ENCODE results near the gene KIF3B. TPM values are rescaled to one million over a fixed set of nuclear protein-coding genes. Genes with fewer than 3 reads are reported as not detected.
"Not testable (repeated sequence)": the region's sequence is repeated elsewhere in the genome, so short reads cannot be mapped to it uniquely, and the experiment has no call there.

Gene KIF3B
- total RNA-seq, 1 experiment from 2014 or later: 20.0 TPM

DNA sequence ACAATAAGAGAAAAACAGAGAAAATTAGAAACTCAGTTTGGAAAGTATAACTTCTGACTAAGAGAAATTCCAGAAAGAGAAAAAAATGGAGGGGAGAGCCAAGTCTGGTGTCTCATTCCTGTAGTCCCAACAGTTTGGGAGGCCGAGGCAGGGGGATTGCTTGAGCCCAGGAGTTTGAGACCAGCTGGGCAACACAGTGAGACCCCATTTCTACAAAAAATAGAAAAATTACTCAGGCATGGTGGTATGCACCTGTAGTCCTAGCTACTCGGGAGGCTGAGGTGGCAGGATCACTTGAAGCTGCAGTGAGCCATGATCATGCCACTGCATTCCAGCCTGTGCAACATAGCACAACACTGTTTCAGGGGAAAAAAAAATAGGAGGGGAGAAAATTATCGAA lies 3.1 kb upstream of the KIF3B start:
- intact Hi-C loops (cut with micrococcal nuclease): no loop called here
- Histone ChIP-seq H3K4me3 (ENCODE audit: low read length) (no peak overlapping the region), H3K9ac (ENCODE audit: low read length) (no peak overlapping the region), H3F3A (ENCODE audit: low read length, unreplicated experiment) (no peaks in the 10 kb centered on the region), H3K36me3 (ENCODE audit: low read depth, low read length) (no peaks in the 10 kb centered on the region), H3K9me3 (ENCODE audit: low read length) (no peaks in the 10 kb centered on the region), H3K9me2 (replicated peaks; ENCODE audit: low read length) (no peaks in the 10 kb centered on the region), H3K27ac (ENCODE audit: low read length) (no peak overlapping the region), H3K4me1 (ENCODE audit: insufficient read depth, low read length) (peaks cover 9% of the 10 kb centered on the region), H3K27me3 (ENCODE audit: low read length) (no peaks in the 10 kb centered on the region), H3K4me2 (ENCODE audit: low read length) (no peak overlapping the region), H4K20me1 (ENCODE audit: low read length) (no peaks in the 10 kb centered on the region), H2AFZ (ENCODE audit: low read length) (no peak overlapping the region), H3K79me2 (ENCODE audit: low read length) (peaks cover 16% of the 10 kb centered on the region)
- TF ChIP-seq EZH2phosphoT487 (IDR thresholded peaks at IDR 0.05; ENCODE audit: borderline replicate concordance, low read length): no peak
- no peak for TF ChIP-seq EZH2 (IDR thresholded peaks at IDR 0.05; ENCODE audit: low read length, unreplicated experiment)
- TF ChIP-seq, protein P1, sequence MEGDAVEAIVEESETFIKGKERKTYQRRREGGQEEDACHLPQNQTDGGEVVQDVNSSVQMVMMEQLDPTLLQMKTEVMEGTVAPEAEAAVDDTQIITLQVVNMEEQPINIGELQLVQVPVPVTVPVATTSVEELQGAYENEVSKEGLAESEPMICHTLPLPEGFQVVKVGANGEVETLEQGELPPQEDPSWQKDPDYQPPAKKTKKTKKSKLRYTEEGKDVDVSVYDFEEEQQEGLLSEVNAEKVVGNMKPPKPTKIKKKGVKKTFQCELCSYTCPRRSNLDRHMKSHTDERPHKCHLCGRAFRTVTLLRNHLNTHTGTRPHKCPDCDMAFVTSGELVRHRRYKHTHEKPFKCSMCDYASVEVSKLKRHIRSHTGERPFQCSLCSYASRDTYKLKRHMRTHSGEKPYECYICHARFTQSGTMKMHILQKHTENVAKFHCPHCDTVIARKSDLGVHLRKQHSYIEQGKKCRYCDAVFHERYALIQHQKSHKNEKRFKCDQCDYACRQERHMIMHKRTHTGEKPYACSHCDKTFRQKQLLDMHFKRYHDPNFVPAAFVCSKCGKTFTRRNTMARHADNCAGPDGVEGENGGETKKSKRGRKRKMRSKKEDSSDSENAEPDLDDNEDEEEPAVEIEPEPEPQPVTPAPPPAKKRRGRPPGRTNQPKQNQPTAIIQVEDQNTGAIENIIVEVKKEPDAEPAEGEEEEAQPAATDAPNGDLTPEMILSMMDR (conservative IDR thresholded peaks at IDR 0.05; ENCODE audit: low read depth, low read length): no peak
- no peak for ATAC-seq
- no peak for DNase-seq
- no TSS peak for BruUV-seq (replicated peaks)
- POLR2A ChIA-PET (ENCODE audit: unreplicated experiment): no interaction called here
- CTCF ChIA-PET: no interaction called here

DNA sequence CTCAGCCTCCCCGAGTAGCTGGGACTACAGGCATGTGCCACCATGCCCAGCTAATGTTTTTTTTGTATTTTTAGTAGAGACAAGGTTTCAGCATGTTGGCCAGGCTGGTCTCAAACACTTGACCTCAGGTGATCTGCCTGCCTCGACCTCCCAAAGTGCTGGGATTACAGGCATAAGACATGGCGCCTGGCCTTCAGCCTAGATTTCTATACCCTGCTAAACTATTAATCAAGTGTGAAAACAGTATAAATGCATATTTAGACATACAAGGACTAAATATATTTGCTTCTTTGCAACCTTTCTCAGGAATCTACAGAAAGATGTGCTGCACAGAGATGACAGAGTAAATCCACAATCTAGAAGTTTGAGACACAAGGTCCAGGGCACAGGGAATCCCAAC lies 2.3 kb upstream of the KIF3B start:
- BruUV-seq (replicated peaks); H3K27ac ChIP-seq (ENCODE audit: low read length); H2AFZ ChIP-seq (ENCODE audit: low read length); POLR2A ChIA-PET (ENCODE audit: unreplicated experiment); H3F3A ChIP-seq (ENCODE audit: low read length, unreplicated experiment); H3K4me1 ChIP-seq (ENCODE audit: insufficient read depth, low read length); H3K36me3 ChIP-seq (ENCODE audit: low read depth, low read length); DNase-seq; intact Hi-C loops (cut with micrococcal nuclease); H3K9ac ChIP-seq (ENCODE audit: low read length); H4K20me1 ChIP-seq (ENCODE audit: low read length); H3K4me3 ChIP-seq (ENCODE audit: low read length); H3K27me3 ChIP-seq (ENCODE audit: low read length); H3K4me2 ChIP-seq (ENCODE audit: low read length); ATAC-seq; CTCF ChIA-PET; H3K9me2 ChIP-seq (replicated peaks; ENCODE audit: low read length); H3K9me3 ChIP-seq (ENCODE audit: low read length): not testable (repeated sequence)
- H3K79me2 ChIP-seq (ENCODE audit: low read length): peaks cover 23% of the 10 kb centered on the region

DNA sequence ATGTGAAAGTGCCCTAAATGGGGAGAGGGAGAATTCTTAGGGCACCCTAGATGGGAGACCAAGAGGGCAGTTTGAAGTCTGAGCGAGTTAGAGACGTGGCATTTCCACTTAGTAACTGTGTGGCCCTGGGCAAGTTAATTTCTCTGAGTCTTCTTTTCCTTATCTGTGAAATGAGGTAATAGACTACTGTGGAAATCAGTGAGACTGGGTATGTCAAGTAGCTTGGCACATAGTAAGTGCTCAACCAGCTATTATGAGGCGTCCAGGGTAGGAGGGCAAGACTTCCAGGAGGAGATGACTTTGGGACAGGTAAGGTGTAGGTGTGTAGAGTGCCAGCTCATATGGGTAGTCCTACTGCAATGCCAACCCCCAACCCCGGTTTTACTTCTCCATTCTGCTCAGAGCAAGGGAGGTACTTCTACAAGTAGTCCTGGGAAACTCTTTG lies 770 bp downstream of the KIF3B start:
- TF ChIP-seq EZH2 (IDR thresholded peaks at IDR 0.05; ENCODE audit: low read length, unreplicated experiment) (no peak), EZH2phosphoT487 (IDR thresholded peaks at IDR 0.05; ENCODE audit: borderline replicate concordance, low read length) (no peak)
- TF ChIP-seq, protein P1 (conservative IDR thresholded peaks at IDR 0.05; ENCODE audit: low read depth, low read length): no peak
- BruUV-seq (replicated peaks): TSS peak; percentile 61
- DNase-seq (no peak), ATAC-seq (peak; percentile 10; the same call in 1 of the 2 replicates)
- Histone ChIP-seq H2AFZ (ENCODE audit: low read length) (peak overlapping the region; percentile 100), H3K79me2 (ENCODE audit: low read length) (peaks cover 33% of the 10 kb centered on the region), H3K27ac (ENCODE audit: low read length) (no peak overlapping the region), H3K27me3 (ENCODE audit: low read length) (no peaks in the 10 kb centered on the region), H3K4me3 (ENCODE audit: low read length) (peak overlapping the region; percentile 98), H3K9me2 (replicated peaks; ENCODE audit: low read length) (no peaks in the 10 kb centered on the region), H3K4me1 (ENCODE audit: insufficient read depth, low read length) (peaks cover 9% of the 10 kb centered on the region), H3K9ac (ENCODE audit: low read length) (peak overlapping the region; percentile 81), H4K20me1 (ENCODE audit: low read length) (no peaks in the 10 kb centered on the region), H3K9me3 (ENCODE audit: low read length) (no peaks in the 10 kb centered on the region), H3F3A (ENCODE audit: low read length, unreplicated experiment) (no peaks in the 10 kb centered on the region), H3K4me2 (ENCODE audit: low read length) (peak overlapping the region; percentile 96), H3K36me3 (ENCODE audit: low read depth, low read length) (0 out of 2 replicates have a peak, but pooled peaks cover 5% of the 10 kb centered on the region)
- intact Hi-C loops (cut with micrococcal nuclease): no loop called here
- ChIA-PET POLR2A (ENCODE audit: unreplicated experiment) (no interaction called here), CTCF (no interaction called here)
